Brain microvascular endothelial cell (primary cell): ENCODE data around the gene MEGF11.

Source experiments
- DNase-seq: peaks from one replicate; pipeline ENCODE4 v3.0.0-alpha.2; 2020
- H3K27ac ChIP-seq: fragments of 250-450 bp; sonication (Bioruptor Pico); 2 replicates; pipeline ENCODE4 v1.5.1; 2020; ENCODE audit warnings: mild to moderate bottlenecking, moderate library complexity
- H3K27me3 ChIP-seq: fragments of 250-450 bp; sonication (Bioruptor Pico); replicated peaks from 2 replicates; pipeline ENCODE4 v1.5.1; 2020; ENCODE audit warnings: mild to moderate bottlenecking
- H3K36me3 ChIP-seq: fragments of 250-450 bp; sonication (Bioruptor Pico); replicated peaks from 2 replicates; pipeline ENCODE4 v1.5.1; 2020; ENCODE audit warnings: mild to moderate bottlenecking
- H3K4me3 ChIP-seq: 2 replicates; pipeline ENCODE4 v1.5.1; 2011; ENCODE audit warnings: low read depth, mild to moderate bottlenecking, control low read depth, low read length, moderate library complexity
- in situ Hi-C: cut with HindIII; loops from 2 replicates; pipeline ENCODE4 v1.10.0; 2017; ENCODE audit warnings: low sequenced_read_pairs, low pct_ligation_motif_present
- TF ChIP-seq, protein P1 (sequence below): IDR thresholded peaks from 2 replicates; pipeline ENCODE4 v1.5.1; 2011; ENCODE audit warnings: low read depth, mild to moderate bottlenecking, moderate library complexity, low read length, control low read depth, inconsistent platforms; ENCODE audit errors: missing control alignments

Gene MEGF11

DNA sequence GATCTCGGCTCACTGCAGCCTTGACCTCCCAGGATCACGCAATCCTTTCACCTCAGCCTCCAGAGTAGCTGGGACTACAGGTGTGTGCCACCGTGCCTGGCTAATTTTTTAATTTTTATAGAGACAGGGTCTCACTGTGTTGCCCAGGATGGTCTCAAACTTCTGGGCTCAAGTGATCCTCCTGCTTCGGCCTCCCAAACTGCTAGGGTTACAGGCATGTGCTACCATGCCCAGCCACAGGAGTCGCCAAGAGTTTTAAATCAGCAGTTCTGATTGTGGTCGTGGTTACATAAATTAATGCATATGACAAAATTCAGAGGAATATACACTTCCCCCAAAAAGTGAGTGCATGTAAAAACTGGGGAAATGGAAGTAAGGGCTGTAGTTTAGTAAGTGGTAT, 32.9 kb downstream of the MEGF11 start:
- Histone ChIP-seq H3K27me3 (peaks cover 2% of the 10 kb centered on the region), H3K4me3 (no peak overlapping the region), H3K27ac (no peak overlapping the region), H3K36me3 (no peaks in the 10 kb centered on the region)
- no peak for DNase-seq
- in situ Hi-C loops = no loop called here
- TF ChIP-seq, protein P1, sequence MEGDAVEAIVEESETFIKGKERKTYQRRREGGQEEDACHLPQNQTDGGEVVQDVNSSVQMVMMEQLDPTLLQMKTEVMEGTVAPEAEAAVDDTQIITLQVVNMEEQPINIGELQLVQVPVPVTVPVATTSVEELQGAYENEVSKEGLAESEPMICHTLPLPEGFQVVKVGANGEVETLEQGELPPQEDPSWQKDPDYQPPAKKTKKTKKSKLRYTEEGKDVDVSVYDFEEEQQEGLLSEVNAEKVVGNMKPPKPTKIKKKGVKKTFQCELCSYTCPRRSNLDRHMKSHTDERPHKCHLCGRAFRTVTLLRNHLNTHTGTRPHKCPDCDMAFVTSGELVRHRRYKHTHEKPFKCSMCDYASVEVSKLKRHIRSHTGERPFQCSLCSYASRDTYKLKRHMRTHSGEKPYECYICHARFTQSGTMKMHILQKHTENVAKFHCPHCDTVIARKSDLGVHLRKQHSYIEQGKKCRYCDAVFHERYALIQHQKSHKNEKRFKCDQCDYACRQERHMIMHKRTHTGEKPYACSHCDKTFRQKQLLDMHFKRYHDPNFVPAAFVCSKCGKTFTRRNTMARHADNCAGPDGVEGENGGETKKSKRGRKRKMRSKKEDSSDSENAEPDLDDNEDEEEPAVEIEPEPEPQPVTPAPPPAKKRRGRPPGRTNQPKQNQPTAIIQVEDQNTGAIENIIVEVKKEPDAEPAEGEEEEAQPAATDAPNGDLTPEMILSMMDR = no peak

DNA sequence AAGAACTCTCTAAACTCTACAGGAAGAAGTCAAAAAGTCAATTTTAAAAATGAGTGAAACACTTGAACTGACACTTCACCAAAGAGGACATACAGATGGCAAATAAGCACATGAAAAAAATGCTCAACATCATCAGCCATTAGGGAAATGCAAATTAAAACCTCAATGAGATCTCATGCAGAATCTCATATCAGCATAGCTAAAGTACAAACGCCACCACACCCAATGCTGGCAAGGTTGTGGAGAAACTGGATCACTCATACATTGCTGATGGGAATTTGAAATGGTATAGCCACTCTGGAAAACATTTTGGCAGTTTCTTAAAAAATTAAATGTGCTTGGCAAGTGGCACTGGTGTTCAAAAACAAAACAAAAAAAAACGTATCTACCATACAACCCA, 34.2 kb downstream of the MEGF11 start:
- Histone ChIP-seq H3K36me3 (no peaks in the 10 kb centered on the region), H3K27me3 (peaks cover 4% of the 10 kb centered on the region), H3K4me3 (no peak overlapping the region), H3K27ac (no peak overlapping the region)
- in situ Hi-C loops = no loop called here
- TF ChIP-seq, protein P1 = no peak
- DNase-seq = no peak

DNA sequence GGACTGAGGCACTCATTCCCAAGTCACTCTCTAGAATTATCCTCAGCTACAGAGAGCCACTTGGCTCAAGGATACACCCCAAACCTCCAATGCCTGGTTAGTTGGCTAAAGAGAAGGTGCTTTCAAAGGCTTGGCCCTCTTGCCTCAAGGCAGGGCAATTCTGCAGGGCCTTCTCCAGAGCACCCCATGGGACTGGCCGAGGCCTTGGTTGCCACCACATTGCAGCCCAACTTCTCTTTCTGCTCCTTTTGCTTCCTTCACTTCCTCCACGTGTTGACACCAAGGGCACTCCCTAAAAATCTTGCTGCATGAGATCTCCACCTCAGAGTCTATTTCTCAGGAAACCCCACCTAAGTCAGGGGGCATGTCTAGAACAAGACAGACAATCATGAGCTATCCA, 36.7 kb downstream of the MEGF11 start:
- Histone ChIP-seq H3K36me3 (no peaks in the 10 kb centered on the region), H3K27ac (no peak overlapping the region), H3K4me3 (no peak overlapping the region), H3K27me3 (peaks cover 4% of the 10 kb centered on the region)
- TF ChIP-seq, protein P1 = no peak
- in situ Hi-C loops = no loop called here
- no peak for DNase-seq

DNA sequence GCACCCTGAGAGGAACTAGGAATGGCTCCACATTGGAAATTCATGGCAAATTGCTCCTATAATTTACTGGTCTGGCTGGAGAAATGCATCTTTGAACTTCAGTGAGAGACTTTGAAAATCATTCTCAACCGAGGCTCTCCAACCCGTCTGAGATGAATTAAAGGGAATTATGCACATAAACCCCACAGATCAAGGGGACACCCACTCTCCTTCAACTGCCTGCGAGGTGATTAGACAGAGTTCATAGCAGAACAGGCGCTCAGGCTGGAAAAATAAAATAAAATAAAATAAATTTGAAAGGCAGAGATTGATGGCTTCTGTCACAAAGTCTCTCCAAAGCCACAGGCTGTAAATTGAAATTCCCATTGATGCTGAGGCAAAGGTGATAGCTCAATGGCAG, 37.7 kb downstream of the MEGF11 start:
- H3K27ac ChIP-seq = no peak overlapping the region
- H3K4me3 ChIP-seq = no peak overlapping the region
- TF ChIP-seq, protein P1 = no peak
- no peak for DNase-seq
- in situ Hi-C loops = no loop called here
- H3K36me3 ChIP-seq = no peaks in the 10 kb centered on the region
- H3K27me3 ChIP-seq = peaks cover 2% of the 10 kb centered on the region

DNA sequence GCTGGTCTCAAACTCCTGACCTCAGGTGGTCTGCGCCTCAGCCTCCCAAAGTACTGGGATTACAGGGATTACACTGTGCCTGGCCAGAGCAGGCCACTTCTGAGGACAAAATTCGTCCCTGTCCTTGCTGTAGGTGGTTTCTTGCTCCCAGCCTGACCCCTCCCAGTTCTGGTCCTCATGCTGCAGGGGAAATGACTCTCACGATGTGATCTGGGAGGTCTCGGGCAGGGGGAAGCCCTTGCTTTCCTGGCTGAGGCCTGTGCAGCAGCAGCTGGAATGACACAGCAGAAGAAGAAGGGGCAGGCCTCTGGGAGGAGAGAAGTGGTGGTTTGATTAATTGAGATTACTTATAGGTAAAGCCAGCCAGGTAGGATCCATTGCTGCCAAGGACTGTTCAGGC, 39.3 kb downstream of the MEGF11 start:
- TF ChIP-seq, protein P1 = no peak
- in situ Hi-C loops = no loop called here
- H3K36me3 ChIP-seq = no peaks in the 10 kb centered on the region

DNA sequence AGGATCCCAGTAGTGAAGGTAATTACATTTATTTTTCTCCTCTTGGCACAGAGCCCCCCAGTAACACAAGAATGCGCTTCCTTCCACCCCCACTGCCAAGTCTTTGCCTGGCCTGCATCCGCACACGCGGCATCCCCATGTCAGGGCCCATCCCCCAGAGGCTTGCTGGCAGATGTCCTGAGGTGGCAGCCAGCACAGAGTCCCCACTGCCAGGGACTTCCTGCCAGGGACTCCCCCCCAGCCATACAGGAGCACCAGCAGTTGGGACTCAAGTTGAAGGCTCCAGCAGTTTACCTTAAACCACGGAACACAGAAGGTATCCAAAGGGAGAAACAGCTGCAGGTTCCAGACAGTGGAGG, 41.0 kb downstream of the MEGF11 start:
- Histone ChIP-seq H3K27ac (no peak overlapping the region), H3K36me3 (no peaks in the 10 kb centered on the region), H3K4me3 (no peak overlapping the region), H3K27me3 (peaks cover 2% of the 10 kb centered on the region)
- DNase-seq = no peak
- TF ChIP-seq, protein P1 = no peak
- in situ Hi-C loops = no loop called here

More for the DNA sequence above, 39.3 kb downstream of the MEGF11 start:
- H3K27ac ChIP-seq = no peak overlapping the region
- peaks cover 2% of the 10 kb centered on the region for H3K27me3 ChIP-seq
- H3K4me3 ChIP-seq = no peak overlapping the region
- DNase-seq = no peak
